ENCODE measurements around the gene G6PD. TPM values are rescaled to one million over a fixed set of nuclear protein-coding genes. Genes with fewer than 3 reads are reported as not detected.

G6PD gene
- total and polyA plus RNA-seq, 2 of the 8 experiments (the other 6 are each of a cell fraction or from before 2014, with no cell fraction given) = 47.3 to 55.1 TPM

- H4K20me1 ChIP-seq (replicated peaks in 1 of 2; ENCODE audit: control insufficient read depth in 1 of 2, insufficient read depth in 2 of 2, low read length in 2 of 2) = peaks cover 0 to 4% of the 10 kb centered on the region in 2 experiments
- no peak for DNase-seq (ENCODE audit: low read depth in 1 of 2, low spot score in 2 of 2)
- no peak overlapping the region for H3K4me3 ChIP-seq (ENCODE audit: extremely low read depth in 1 of 4, insufficient read depth in 2 of 4, low read depth in 3 of 4, low read length in 4 of 4)
- no peak overlapping the region for H4K8ac ChIP-seq (ENCODE audit: extremely low read depth, insufficient read depth, low read length)
- no peaks in the 10 kb centered on the region for H3K27me3 ChIP-seq (replicated peaks in 1 of 4; ENCODE audit: control insufficient read depth in 3 of 4, extremely low read depth in 1 of 4, insufficient read depth in 3 of 4, low read length in 3 of 4)
- no peak overlapping the region for H2BK12ac ChIP-seq (ENCODE audit: low read depth, low read length)
- no peak overlapping the region for H4K5ac ChIP-seq (ENCODE audit: insufficient read length, low read depth, low read length)
- no peak overlapping the region for H2BK20ac ChIP-seq (ENCODE audit: low read length)
- H3K36me3 ChIP-seq (ENCODE audit: control insufficient read depth in 2 of 4, insufficient read depth in 4 of 4, low read length in 3 of 4) = peaks cover 0 to 12% (median 6%) of the 10 kb centered on the region in 4 experiments; a peak in 5 of 8 replicates
- ChIA-PET POLR2A (ENCODE audit: partially characterized antibody) (no interaction called here), CTCF (ENCODE audit: partially characterized antibody) (interaction anchor here (0.6 to 1.0 kb wide), 2 partner anchors 9 to 98 kb away, joined by 3 to 5 read pairs; no protein-coding TSS in a partner anchor)
- no peaks in the 10 kb centered on the region; a peak in 1 of 4 replicates for H3K9me3 ChIP-seq (ENCODE audit: insufficient read depth in 2 of 2, low read depth in 1 of 2, low read length in 1 of 2)
- no peak for FAIRE-seq
- no peak overlapping the region for H2AFZ ChIP-seq (ENCODE audit: low read length)
- no peak overlapping the region for H2BK120ac ChIP-seq (replicated peaks; ENCODE audit: low read depth, low read length)
- peaks cover 0 to 2% (median under 1%) of the 10 kb centered on the region in 4 experiments; a peak in 3 of 7 replicates for H3K4me1 ChIP-seq (replicated peaks in 1 of 4; ENCODE audit: control insufficient read depth in 3 of 4, insufficient read depth in 4 of 4, low read length in 3 of 4)
- no peak overlapping the region for H3K9ac ChIP-seq (replicated peaks in 1 of 4; ENCODE audit: extremely low read depth in 1 of 4, low read depth in 3 of 4, low read length in 3 of 4)
- no peak overlapping the region for H3K23ac ChIP-seq (ENCODE audit: insufficient read length)
- H3K14ac ChIP-seq (ENCODE audit: insufficient read length) = no peak overlapping the region
- H3K4me2 ChIP-seq (ENCODE audit: insufficient read depth in 1 of 2, low read depth in 2 of 2, low read length in 2 of 2) = no peak overlapping the region
- no peak overlapping the region for H2BK5ac ChIP-seq (ENCODE audit: low read depth, low read length)
- no peak overlapping the region for H3K4ac ChIP-seq (replicated peaks; ENCODE audit: insufficient read length, low read depth, low read length)
- H3K23me2 ChIP-seq (ENCODE audit: low read depth, low read length) = no peaks in the 10 kb centered on the region
- no peaks in the 10 kb centered on the region for H3K79me2 ChIP-seq (ENCODE audit: control insufficient read depth in 1 of 2, insufficient read depth in 2 of 2, low read length in 2 of 2)
- no peak overlapping the region for H3K56ac ChIP-seq (replicated peaks; ENCODE audit: insufficient read length, low read depth, low read length)
- H2AK5ac ChIP-seq (ENCODE audit: low read depth, low read length) = no peak overlapping the region
- H4K91ac ChIP-seq (replicated peaks; ENCODE audit: insufficient read length, low read length) = no peak overlapping the region
- H3K27ac ChIP-seq (ENCODE audit: low read depth, low read length) = no peak overlapping the region
- WGBS, 2 experiments (ENCODE audit: extremely low coverage in 1 of 2, insufficient coverage in 1 of 2, insufficient read length in 1 of 2, insufficient replicate concordance in 2 of 2, low coverage in 1 of 2, low lambda C conversion rate in 2 of 2, missing lambda C conversion rate in 1 of 2) = 86% methylated on average over 10 of the region's 19 CpGs; no CpG with 5 or more reads in 1 of the 2 experiments
- H2BK15ac ChIP-seq (ENCODE audit: low read length) = no peak overlapping the region
- H3K18ac ChIP-seq (ENCODE audit: extremely low read depth, low read length) = no peak overlapping the region
- H3K79me1 ChIP-seq (ENCODE audit: low read depth, low read length) = no peaks in the 10 kb centered on the region; the same call in 1 of the 2 replicates
- no peak for TF ChIP-seq KDM1A (IDR thresholded peaks at IDR 0.05; ENCODE audit: borderline replicate concordance, low read length)
- no peak for TF ChIP-seq GABPA (IDR thresholded peaks at IDR 0.05; ENCODE audit: borderline replicate concordance, insufficient read depth, low read length)
- no peak for TF ChIP-seq POU5F1 (IDR thresholded peaks at IDR 0.05; ENCODE audit: low read depth, low read length)
- TF ChIP-seq CHD1 (IDR thresholded peaks at IDR 0.05; ENCODE audit: low read depth, low read length) = no peak
- no peak for TF ChIP-seq JUN (IDR thresholded peaks at IDR 0.05; ENCODE audit: low read depth, low read length)
- no peak for TF ChIP-seq POLR2AphosphoS5 (IDR thresholded peaks at IDR 0.05; ENCODE audit: low read depth, low read length)
- no peak for TF ChIP-seq RFX5 (IDR thresholded peaks at IDR 0.05; ENCODE audit: borderline replicate concordance, low read depth, low read length)
- TF ChIP-seq JUND (IDR thresholded peaks at IDR 0.05; ENCODE audit: low read length) = no peak
- no peak for TF ChIP-seq RNF2 (IDR thresholded peaks at IDR 0.05; ENCODE audit: borderline replicate concordance, low read depth, low read length, missing control alignments, poor library complexity, severe bottlenecking)
- no peak for TF ChIP-seq YY1 (IDR thresholded peaks at IDR 0.05; ENCODE audit: low read depth, low read length)
- TF ChIP-seq TAF7 (optimal IDR thresholded peaks at IDR 0.05; ENCODE audit: borderline replicate concordance, low read depth, low read length) = no peak
- no peak for TF ChIP-seq CBX5 (IDR thresholded peaks at IDR 0.05; ENCODE audit: low read depth, low read length)
- TF ChIP-seq SP1 (IDR thresholded peaks at IDR 0.05; ENCODE audit: low read depth, low read length) = no peak
- TF ChIP-seq KDM4A (IDR thresholded peaks at IDR 0.05; ENCODE audit: low read depth, low read length, severe bottlenecking) = no peak
These were observed 5.6 kb downstream of the G6PD start for GRCh38 chrX:154540897-154541535.

Data from H1 (cell line).